ENCODE measurements around the gene GFOD1. TPM values are rescaled to one million over a fixed set of nuclear protein-coding genes. Genes with fewer than 3 reads are reported as not detected.
A peak's percentile ranks its signal among the peaks of the same experiment; 100 is the strongest.

Gene GFOD1
- total RNA-seq, 1 donor from 2014 or later = 20.2 TPM

- no peaks in the 10 kb centered on the region for H3K27me3 ChIP-seq (ENCODE audit: low read depth)
- H3K4me1 ChIP-seq = peaks cover 27% of the 10 kb centered on the region
- no peak for TF ChIP-seq CTCF (IDR thresholded peaks at IDR 0.05)
- intact Hi-C loops (cut with DNase I) = no loop called here
- peaks cover 7% of the 10 kb centered on the region for H3K36me3 ChIP-seq
- DNase-seq (no peak), ATAC-seq (no peak)
- H3K4me3 ChIP-seq = no peak overlapping the region
- H3K9me3 ChIP-seq = peaks cover 4% of the 10 kb centered on the region
- H3K27ac ChIP-seq = no peak overlapping the region
Observed at GRCh38 chr6:13466304-13467215, 20.8 kb downstream of the GFOD1 start.

DNA sequence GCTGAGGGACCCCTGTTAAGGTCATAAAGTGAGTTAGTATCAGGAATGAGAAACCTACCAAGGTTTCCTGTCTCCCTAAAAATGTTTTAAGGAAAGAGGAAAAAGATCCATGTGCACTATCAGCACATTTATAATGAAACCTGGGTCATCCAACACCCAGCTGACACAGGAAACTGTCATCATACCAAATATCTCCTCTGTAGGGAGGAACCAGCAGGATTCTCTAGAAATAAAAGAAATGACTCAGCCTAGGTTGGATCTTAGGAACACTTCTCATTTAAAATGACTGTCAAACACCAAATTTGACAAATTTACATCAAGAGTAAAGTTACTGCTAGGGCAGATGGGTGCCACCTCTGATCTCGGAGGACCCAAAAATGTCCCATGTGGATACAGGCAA is 21.7 kb downstream of the GFOD1 start:
- Histone ChIP-seq H3K4me3 (no peak overlapping the region), H3K27ac (no peak overlapping the region), H3K36me3 (peaks cover 7% of the 10 kb centered on the region), H3K9me3 (peaks cover 4% of the 10 kb centered on the region), H3K4me1 (peaks cover 33% of the 10 kb centered on the region), H3K27me3 (ENCODE audit: low read depth) (no peaks in the 10 kb centered on the region)
- ATAC-seq (no peak), DNase-seq (no peak)
- TF ChIP-seq CTCF (IDR thresholded peaks at IDR 0.05) = no peak
- intact Hi-C loops (cut with DNase I) = no loop called here

DNA sequence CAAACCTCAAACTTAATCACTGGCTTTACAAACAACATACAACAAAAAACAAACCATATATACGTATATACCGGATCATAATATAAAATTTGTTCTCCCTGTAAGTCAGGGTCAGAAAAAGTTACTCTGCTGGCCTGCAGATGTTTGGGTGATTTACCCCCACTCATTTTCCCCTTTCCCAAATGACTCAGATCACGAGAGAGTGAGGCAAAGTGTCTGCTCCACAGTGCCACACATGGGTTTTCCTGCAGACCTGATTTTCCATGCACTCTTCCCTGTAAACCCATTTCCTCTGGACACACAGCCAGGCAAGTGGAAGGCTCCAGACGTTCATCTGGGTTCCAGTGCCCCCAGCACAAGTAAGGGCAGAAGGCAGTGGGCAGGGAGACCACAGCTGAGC is 23.5 kb downstream of the GFOD1 start:
- Histone ChIP-seq H3K9me3 (peaks cover 4% of the 10 kb centered on the region), H3K4me3 (no peak overlapping the region), H3K4me1 (peaks cover 35% of the 10 kb centered on the region), H3K36me3 (no peaks in the 10 kb centered on the region), H3K27me3 (ENCODE audit: low read depth) (no peaks in the 10 kb centered on the region), H3K27ac (no peak overlapping the region)
- no peak for TF ChIP-seq CTCF (IDR thresholded peaks at IDR 0.05)
- intact Hi-C loops (cut with DNase I) = no loop called here
- no peak for ATAC-seq
- no peak for DNase-seq

GRCh38 chr6:13463328-13463717 is 24.1 kb downstream of the GFOD1 start:
- H3K27ac ChIP-seq = no peak overlapping the region
- H3K36me3 ChIP-seq = no peaks in the 10 kb centered on the region
- H3K9me3 ChIP-seq = peaks cover 3% of the 10 kb centered on the region
- H3K27me3 ChIP-seq (ENCODE audit: low read depth) = no peaks in the 10 kb centered on the region
- ATAC-seq = no peak
- H3K4me3 ChIP-seq = no peak overlapping the region
- H3K4me1 ChIP-seq = peaks cover 41% of the 10 kb centered on the region
- TF ChIP-seq CTCF (IDR thresholded peaks at IDR 0.05) = no peak
- intact Hi-C loops (cut with DNase I) = no loop called here
- DNase-seq = no peak

DNA sequence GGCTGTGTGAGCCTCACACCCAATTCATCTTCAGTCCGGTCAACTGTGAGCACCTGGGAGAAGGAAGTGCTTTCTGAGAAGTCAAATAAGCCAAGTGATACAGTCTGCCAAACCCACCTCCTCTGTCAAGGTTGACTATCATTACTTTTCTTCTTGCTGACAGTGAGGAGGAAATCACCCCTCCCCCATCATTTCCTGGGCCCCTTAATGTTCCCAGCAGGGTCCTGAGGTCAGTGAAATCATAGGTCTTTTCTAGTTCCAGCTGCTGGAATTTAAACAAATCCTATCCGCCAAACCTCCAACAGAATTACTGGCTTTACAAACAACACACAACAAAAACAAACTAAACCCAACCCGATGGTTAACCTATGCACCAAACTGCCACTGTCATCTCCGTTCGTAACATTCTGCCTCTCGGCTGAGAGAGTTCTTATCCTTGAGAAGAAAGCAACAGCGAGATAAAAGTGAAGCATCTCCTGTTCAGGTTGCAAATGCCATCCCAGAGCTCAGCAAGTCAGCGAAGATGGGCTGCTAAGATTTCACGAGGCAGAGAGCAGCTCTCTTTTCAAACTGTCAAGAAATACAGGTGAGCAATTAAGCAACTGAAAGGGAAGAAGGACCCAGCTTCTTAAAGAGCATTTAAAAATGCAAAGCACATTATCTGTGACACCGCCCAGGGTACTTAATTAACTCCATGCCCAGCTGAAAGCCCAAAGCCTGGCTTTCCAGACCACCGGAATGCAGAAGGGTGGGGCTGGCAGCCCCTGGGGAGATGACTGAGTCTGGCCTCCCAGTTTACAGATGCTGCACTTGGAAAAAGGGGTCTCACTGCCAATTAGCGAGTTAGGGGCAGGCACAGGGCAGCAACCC is 24.7 kb downstream of the GFOD1 start:
- TF ChIP-seq CTCF (IDR thresholded peaks at IDR 0.05) = no peak
- H3K27ac ChIP-seq = peak overlapping the region; percentile 34
- no peaks in the 10 kb centered on the region for H3K27me3 ChIP-seq (ENCODE audit: low read depth)
- no peak overlapping the region for H3K4me3 ChIP-seq
- H3K9me3 ChIP-seq = no peaks in the 10 kb centered on the region
- ATAC-seq (no peak), DNase-seq (no peak)
- no peaks in the 10 kb centered on the region for H3K36me3 ChIP-seq
- peaks cover 45% of the 10 kb centered on the region for H3K4me1 ChIP-seq
- intact Hi-C loops (cut with DNase I) = no loop called here

Data from lower lobe of right lung (tissue), 2 donors.